ENCODE measurements around the gene FLNA. TPM values are rescaled to one million over a fixed set of nuclear protein-coding genes. Genes with fewer than 3 reads are reported as not detected.
"Not testable (repeated sequence)": the region's sequence is repeated elsewhere in the genome, so short reads cannot be mapped to it uniquely, and the experiment has no call there.

Gene FLNA
- total RNA-seq, 1 experiment from 2014 or later, result 375 TPM

GRCh38 chrX:154399527-154400368 is 25.3 kb upstream of the FLNA start:
- peak; percentile 25 for DNase-seq (ENCODE audit: low read depth)

GRCh38 chrX:154398668-154399526 is 24.5 kb upstream of the FLNA start:
- peak; percentile 73 for DNase-seq (ENCODE audit: low read depth)

DNA sequence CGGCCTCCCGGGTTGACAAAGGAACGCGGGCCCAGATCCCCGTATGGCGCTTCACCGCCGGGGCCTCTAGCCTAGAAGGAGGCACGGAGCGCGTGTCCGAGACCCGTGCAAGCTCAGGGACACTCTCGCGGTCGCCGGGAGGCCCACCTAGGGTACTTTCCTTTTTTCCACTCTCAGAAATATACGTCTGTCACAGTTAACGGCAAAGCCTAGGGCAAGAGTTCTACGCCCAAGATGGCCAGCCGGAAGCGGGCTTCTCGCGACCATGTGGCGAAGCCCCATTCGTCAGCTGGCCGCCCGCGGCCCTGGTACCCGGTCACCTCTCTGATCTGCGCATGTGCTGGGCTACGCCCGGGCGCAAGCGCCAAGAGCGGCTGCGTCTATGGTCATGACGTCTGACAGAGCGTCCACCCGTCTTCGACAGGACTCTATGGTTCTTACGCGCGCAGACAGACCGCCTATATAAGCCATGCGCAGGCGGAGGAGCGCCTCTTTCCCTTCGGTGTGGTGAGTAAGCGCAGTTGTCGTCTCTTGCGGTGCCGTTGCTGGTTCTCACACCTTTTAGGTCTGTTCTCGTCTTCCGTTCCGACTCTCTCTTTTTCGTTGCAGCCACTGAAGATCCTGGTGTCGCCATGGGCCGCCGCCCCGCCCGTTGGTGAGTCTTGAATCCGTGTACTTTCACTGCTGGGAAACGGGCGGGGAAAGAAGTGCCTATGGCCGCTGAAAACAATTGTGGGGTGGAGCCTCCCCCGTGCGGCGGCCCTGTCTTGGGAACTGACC is 23.6 kb upstream of the FLNA start, which contains the start of gene RPL10:
Gene RPL10, plus strand, starts transcription at position 490 of the 780 bp plus-strand sequence. Its CDS starts 143 bp downstream, at position 633.
- peak; percentile 93 for DNase-seq (ENCODE audit: low read depth)

DNA sequence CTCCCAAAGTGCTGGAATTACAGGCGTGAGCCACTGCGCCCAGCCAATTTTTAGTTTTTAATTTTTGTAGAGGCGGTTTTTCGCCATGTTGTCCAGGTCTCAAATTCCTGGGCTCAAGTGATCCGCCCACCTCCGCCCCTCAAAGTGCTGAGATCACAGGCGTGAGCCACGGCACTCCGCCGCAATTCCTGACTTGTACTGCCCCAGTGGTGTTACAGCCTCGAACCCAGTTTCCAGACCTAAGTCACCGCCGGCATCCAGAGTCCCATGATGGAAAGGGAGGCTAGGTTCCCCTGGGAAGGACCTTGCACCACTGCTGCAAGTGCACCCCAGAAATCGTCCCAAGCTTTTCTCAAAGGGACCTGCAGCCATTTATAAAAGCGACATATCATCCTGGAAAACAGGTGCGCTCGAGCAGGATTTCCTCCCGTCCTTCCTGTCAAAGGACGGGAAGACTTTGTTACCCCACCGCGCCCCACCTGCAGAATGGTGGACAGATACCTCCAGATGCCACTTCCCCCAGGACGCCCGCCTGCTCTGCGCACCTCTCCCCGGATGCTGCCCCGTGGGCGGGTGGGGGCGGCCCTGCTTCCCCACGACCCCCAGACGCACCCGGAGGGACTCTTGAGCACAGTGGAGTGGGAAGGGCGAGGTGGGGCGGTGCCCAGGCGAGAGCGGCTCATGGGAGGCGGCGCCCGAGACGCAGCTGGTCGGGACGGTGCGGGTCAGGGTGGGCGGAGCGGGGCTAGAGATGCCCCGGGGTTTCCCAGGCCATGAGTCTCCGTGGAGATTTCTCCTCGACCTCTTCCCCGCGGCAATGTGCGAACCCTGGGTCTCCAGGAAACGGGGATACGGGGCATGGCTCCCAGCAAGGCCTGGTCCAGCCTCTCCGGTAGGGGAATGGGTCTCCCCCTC is 22.8 kb upstream of the FLNA start:
- peak; percentile 64 for DNase-seq (ENCODE audit: low read depth)

- DNase-seq (ENCODE audit: low read depth), result not testable (repeated sequence)
Observed at GRCh38 chrX:154396363-154396762, 21.9 kb upstream of the FLNA start.

DNA sequence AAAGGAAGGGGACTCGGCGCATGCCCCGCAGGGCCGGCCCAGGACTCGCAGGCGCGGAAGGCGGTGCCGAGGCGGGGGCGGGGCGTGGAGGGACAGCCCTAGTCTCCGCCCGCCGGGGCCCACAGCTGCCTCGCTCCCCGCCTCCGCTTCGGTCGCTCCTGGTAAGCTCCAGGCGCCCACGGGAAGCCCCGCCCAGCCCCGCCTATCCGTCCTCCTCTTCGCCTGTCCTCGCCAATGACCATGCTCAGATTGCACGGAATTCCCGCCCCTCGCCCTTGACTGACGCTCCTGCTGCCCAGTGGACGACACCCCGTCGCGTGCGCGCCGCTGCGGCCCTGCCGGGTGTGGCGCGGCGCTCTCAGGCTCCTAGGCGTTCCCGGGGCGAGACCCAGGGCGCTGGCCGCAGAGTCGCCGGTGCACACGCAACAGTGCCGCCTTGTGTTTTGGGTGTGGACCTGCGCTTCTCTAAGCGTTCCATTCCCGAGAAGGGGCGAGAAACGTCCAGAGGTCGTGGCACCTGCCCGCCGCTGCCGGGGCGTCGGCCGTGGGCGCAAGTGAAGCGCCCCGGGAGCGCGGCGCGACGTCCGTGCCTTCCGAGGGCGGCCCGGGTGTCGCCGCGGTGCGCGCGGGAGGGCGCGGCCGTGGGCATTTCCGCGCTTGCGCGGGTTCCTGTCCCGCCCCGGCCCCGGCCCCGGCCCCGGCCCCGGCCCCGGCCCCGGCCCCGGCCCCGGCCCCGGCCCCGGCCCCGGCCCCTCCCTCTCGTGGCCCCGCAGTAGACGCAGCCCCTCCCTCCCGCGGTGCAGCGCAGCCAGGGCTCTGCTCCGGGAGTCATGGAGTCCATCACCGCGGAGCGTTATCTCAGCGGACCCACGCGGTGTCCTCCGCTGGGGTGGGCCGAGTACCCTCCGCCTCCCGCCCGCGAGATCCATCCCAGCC is 15.6 kb upstream of the FLNA start:
- DNase-seq (ENCODE audit: low read depth), result not testable (repeated sequence)

DNA sequence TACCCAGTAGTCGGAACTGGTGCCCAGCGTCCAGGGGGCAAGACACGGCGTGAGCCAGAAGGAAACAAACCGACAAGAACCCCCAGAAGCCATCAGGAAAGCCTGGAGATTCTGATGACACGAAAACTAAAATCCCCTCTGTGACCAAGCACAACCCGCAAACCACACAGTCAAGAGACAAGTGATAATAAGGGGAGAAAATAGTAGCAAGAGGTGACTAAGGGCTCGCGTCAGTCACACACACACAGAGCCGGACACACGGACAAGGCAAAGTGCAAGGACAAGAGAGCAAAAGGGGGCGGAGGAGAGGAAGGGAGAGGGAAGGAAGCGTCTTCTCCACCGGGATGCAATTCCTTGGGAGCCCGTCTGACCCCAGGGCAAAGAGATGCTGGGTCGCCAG is 14.2 kb upstream of the FLNA start:
- DNase-seq (ENCODE audit: low read depth), result not testable (repeated sequence)

GRCh38 chrX:154388094-154388493 is 13.7 kb upstream of the FLNA start:
- not testable (repeated sequence) for DNase-seq (ENCODE audit: low read depth)

DNA sequence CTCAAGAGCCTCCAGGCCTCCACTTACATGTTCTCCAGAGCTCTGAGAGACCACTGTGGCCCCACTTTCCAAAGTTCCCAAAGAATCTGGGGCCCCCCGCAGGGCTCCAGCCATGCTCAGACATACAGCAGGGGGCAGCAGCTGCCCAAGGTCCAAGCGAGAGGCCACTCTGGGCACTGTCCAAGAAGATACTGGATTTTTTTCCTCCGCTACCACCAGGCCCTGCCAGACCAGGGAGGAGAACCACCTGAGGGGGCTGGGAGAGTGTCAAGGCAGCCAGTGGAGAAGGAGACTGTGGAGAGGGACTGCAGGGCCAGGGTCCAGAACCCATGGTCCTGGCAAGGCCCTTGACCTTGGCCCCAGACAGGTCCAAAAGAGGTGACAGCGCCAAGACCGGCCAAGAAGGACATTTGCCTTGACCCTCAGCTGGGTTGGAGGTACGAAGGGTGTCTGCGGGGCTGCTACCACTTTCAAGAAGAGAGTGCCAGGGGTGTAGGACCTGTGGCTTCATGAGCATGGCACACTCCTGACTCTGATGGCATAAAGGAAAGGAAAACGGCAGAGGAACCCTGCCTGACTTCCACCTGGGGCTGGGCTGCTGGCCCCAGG is 10.0 kb upstream of the FLNA start:
- no peak for DNase-seq (ENCODE audit: low read depth)

GRCh38 chrX:154383359-154384283 is 9.2 kb upstream of the FLNA start:
- DNase-seq (ENCODE audit: low read depth), result no peak

GRCh38 chrX:154382483-154383069 is 8.1 kb upstream of the FLNA start:
- no peak for DNase-seq (ENCODE audit: low read depth)

DNA sequence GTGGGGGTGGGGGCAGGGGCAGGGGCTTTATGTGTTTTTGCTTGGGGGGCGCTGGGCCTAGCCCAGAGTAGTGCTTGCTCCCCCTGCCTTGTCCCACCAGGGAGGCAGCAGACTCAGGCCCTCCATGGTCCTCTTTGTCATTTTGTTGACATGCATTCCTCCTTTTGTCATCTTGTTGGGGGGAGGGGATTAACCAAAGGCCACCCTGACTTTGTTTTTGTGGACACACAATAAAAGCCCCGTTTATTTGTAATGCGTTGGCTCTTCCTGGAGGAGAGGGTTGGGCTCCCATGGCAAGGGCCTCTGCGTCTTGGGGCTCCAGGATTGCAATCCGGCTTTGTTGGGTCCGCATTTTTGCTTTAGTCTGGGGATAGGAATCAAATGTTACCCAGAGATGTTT is 6.8 kb upstream of the FLNA start:
- no peak for DNase-seq (ENCODE audit: low read depth)

DNA sequence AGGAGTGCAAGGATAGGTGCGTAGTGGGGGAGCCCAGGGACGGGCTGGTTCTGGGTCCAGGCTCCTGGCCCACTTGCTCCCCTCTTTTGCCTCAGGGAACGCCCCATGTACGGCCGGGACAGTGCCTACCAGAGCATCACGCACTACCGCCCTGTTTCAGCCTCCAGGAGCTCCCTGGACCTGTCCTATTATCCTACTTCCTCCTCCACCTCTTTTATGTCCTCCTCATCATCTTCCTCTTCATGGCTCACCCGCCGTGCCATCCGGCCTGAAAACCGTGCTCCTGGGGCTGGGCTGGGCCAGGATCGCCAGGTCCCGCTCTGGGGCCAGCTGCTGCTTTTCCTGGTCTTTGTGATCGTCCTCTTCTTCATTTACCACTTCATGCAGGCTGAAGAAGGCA is 6.4 kb upstream of the FLNA start:
- DNase-seq (ENCODE audit: low read depth), result no peak

DNA sequence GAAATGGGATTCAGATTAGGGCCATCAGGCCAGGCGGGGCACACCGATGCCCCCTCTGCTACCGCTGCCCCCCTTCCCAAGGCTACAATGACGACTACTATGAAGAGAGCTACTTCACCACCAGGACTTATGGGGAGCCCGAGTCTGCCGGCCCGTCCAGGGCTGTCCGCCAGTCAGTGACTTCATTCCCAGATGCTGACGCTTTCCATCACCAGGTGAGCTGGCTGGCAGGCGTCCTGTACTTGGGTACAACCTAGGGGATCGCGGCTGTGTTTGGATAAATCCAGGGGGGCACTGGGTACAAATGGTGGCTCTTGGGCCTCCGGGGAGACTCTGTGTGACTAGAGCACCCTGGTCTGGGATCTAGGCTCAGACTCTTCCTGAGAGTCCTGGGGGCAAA is 5.7 kb upstream of the FLNA start:
- no peak for DNase-seq (ENCODE audit: low read depth)

GRCh38 chrX:154379569-154379951 is 5.1 kb upstream of the FLNA start:
- DNase-seq (ENCODE audit: low read depth), result no peak

- DNase-seq (ENCODE audit: low read depth), result peak; percentile 94
Observed at GRCh38 chrX:154378799-154379568, 4.5 kb upstream of the FLNA start, which contains the start of gene EMD. Gene EMD (plus strand): TSS chrX:154379295. CDS start chrX:154379485, 190 bp downstream.

All from RPMI7951 (cell line).